Measurements from ENCODE around the gene DAG1.

- TF ChIP-seq CTCF (IDR thresholded peaks at IDR 0.05; ENCODE audit: low read length) (peak; percentile 41; the same call in 1 of the 2 replicates), EZH2 (IDR thresholded peaks at IDR 0.05; ENCODE audit: borderline replicate concordance, low read length) (no peak)
These were observed 15.6 kb upstream of the DAG1 start for GRCh38 chr3:49454458-49454857.

Measured in OCI-LY1 (cell line).